ENCODE data around the gene C19orf47. TPM values are rescaled to one million over a fixed set of nuclear protein-coding genes. Genes with fewer than 3 reads are reported as not detected.

C19orf47 gene
- total RNA-seq, 1 donor from 2014 or later = 15.0 TPM

DNA sequence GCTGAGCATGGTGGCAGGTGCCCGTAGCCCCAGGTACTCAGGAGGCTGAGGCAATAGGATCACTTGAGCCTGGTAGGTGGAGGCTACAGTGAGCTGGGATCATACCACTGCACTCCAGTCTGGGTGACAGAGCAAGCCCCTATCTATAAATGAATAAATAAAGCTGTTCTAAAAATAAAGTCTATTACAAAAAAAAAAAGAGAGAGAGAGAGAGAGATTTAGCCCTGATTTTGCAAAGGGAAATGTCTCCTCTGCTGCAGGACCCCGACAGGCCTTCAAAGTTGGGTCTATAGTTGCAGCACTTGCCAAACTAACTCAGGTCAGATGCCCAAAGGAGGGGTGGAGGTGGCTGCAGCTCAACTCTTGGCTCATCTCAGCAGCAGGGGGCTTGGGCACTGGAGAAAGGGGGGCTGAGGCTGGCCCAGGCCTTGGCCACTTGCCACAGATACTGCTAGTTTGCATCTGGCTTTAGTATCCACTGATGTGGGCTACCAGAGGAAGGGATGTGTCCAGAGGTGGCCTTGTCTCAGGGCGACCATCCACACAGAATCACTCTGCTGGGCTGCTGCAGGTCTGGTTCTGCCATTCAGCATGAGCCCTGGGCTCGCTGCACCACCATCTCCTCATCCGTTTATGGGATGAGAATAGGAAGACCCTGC is 32.3 kb downstream of the C19orf47 start:
- DNase-seq = no peak

DNA sequence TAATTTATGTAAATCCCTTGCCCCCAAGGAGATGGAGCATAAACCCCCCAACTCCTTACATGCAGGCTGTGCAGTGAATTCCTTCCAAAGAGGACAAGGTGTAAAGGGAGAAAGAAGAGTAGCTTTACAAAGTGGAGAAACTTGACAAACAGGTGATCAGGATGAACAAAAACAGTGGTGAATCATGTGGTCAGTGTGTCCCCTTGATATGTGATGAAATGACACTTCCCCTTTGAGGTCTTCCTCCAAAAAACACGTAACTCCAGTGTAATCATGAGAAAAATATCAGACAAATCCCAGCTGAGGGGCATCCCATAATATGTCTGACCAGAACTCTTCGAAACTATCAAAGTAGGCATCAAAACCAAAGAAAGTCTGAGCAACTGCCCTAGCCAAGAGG is 33.5 kb downstream of the C19orf47 start:
- DNase-seq = no peak

GRCh38 chr19:40313229-40313983 is 34.8 kb downstream of the C19orf47 start:
- DNase-seq = no peak

- DNase-seq = no peak
These were observed 35.7 kb downstream of the C19orf47 start for GRCh38 chr19:40312533-40312932.

- no peak for DNase-seq
These were observed 38.5 kb downstream of the C19orf47 start for GRCh38 chr19:40309666-40310065.

GRCh38 chr19:40305403-40305802 is 42.8 kb downstream of the C19orf47 start:
- peak; percentile 63 for DNase-seq

DNA sequence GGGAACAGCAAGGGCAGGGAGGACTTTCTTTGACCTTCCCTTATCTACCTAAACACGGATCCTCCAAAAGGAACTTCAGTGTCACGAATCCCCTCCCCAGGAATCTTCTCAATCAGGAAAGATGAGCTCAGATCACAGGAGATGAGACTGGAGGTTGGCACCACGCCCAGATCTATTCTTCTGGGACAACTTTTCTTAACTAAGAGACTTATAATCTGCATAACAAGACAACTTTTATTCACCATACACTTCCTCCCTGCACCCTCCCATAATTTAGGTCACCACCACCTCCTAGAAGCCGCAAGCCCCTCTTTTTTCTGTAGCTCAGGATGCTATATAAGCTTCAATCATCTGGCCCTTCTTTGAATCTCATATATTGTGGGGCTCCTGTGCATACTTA is 43.9 kb downstream of the C19orf47 start:
- DNase-seq = no peak

- no peak for DNase-seq
These were observed 44.4 kb downstream of the C19orf47 start for GRCh38 chr19:40303765-40304164.

- no peak for DNase-seq
These were observed 45.8 kb downstream of the C19orf47 start for GRCh38 chr19:40302224-40303011.

GRCh38 chr19:40300668-40301067 is 47.5 kb downstream of the C19orf47 start:
- no peak for DNase-seq

GRCh38 chr19:40298026-40298425 is 50.2 kb downstream of the C19orf47 start:
- no peak for DNase-seq

GRCh38 chr19:40294560-40294959 is 53.6 kb downstream of the C19orf47 start:
- DNase-seq = no peak

DNA sequence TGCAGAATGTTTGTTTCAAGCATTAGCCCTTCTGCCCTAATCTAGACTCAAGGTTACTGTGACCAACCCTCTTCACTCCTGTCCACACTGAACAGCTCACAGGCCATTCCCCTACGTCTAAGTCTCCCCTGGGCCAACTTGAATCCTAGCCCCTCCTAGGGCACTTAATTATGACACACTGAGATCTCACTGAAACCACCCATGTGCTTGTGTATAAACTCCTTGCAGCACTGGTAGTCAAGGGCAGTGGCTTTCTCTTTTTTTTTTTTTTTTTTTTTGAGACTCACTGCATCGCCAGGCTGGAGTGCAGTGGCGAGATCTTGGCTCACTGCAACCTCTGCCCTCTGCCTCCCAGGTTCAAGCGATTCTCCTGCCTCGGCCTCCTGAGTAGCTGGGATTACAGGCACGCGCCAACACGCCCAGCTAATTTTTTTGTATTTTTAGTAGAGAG is 61.2 kb downstream of the C19orf47 start:
- DNase-seq = no peak

GRCh38 chr19:40286235-40286970 is 61.8 kb downstream of the C19orf47 start:
- no peak for DNase-seq

GRCh38 chr19:40285353-40286234 is 62.6 kb downstream of the C19orf47 start:
- peak; percentile 96 for DNase-seq

- no peak for DNase-seq
These were observed 63.5 kb downstream of the C19orf47 start, which contains the start of gene AKT2 for GRCh38 chr19:40284501-40285352. TSS of gene AKT2 (minus strand) at chr19:40285345. CDS start at chr19:40265267, 20,078 bp downstream.

GRCh38 chr19:40284251-40284500 is 64.0 kb downstream of the C19orf47 start:
- DNase-seq = no peak

DNA sequence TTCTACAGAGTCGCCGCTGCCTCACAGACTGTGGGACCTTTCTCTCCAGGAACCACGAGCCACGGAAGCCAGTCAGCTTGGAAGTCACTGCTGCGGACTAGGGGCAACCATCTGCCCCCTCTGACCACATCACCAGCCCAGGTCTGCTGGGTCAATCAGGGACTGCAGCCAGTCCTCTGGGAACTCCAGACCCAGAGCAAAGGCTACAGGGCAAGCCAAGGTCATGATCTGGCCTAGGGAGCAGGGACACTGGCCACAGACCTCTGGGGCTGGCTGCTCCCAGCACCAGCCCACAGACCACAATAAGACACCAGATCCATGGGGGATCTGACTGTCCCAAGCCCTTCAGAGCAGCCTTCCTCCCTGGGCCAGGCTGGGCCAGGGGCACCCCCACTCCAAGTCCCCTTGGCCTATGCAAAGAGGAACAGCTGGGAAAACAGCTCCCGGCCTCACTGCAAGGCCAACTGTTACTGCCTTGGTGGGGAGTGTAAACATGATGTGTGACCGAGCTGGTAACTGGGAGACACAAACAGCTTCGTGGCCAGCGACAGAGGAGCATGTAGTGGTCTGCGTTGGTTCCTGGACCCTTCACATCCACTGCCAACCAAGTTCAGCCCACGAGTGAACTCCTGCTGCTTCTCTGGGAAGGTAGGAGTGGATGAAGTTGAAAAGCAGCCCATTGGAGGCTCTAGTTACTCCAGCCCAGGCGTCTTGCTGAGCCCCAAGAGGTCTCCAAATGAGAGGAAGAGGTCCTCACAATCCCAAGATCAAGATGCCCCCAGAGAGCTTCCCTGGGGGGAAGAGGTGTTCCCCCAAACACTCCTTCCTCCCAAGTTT is 64.6 kb downstream of the C19orf47 start:
- DNase-seq = no peak

GRCh38 chr19:40282920-40283319 is 65.3 kb downstream of the C19orf47 start:
- no peak for DNase-seq

DNA sequence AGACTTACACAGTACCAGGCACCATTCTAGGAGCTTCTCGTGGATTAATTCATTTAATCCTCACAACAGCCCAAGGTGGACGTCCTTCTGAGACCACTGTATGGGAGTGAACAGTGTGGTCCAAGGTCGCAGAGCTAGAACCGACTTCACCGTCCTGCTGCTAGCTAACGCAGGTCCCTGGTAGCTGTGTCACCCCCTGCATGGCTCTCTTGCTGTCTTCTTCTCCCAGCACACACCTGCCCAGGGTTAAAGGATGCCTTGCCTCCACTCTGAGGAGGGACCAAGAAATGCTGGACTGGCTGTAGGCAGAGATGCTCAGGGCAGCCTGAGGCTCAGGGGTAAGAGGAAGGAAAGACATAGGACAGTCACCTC is 66.0 kb downstream of the C19orf47 start:
- DNase-seq = no peak
